Measurements from ENCODE around the gene EEF1G.
"Not testable (repeated sequence)": the region's sequence is repeated elsewhere in the genome, so short reads cannot be mapped to it uniquely, and the experiment has no call there.

EEF1G gene

GRCh38 chr11:62553080-62553838 lies 20.4 kb downstream of the EEF1G start:
- DNase-seq: peak; percentile 44 to 51

GRCh38 chr11:62552485-62553079 lies 21.1 kb downstream of the EEF1G start:
- no peak for DNase-seq

GRCh38 chr11:62550478-62550877 lies 23.2 kb downstream of the EEF1G start:
- not testable (repeated sequence) for DNase-seq

GRCh38 chr11:62548545-62549335 lies 25.0 kb downstream of the EEF1G start:
- no peak for DNase-seq

- no peak for DNase-seq
Measured at GRCh38 chr11:62547691-62548281, 25.9 kb downstream of the EEF1G start.

- no peak for DNase-seq
Measured at GRCh38 chr11:62546929-62547625, 26.6 kb downstream of the EEF1G start.

- DNase-seq: peak; percentile 56 to 66
Measured at GRCh38 chr11:62546244-62546928, 27.3 kb downstream of the EEF1G start, which contains the start of gene AHNAK. TSS of gene AHNAK (minus strand) at chr11:62546806. CDS start at chr11:62536098, 10,708 bp downstream.

GRCh38 chr11:62545437-62546243 lies 28.1 kb downstream of the EEF1G start:
- peak; percentile 73 to 81 for DNase-seq

GRCh38 chr11:62544581-62545436 lies 28.9 kb downstream of the EEF1G start:
- no peak for DNase-seq

- no peak for DNase-seq
Measured at GRCh38 chr11:62543680-62544444, 29.8 kb downstream of the EEF1G start.

- peak; percentile 68 to 70 for DNase-seq
Measured at GRCh38 chr11:62542750-62543567, 30.7 kb downstream of the EEF1G start.

GRCh38 chr11:62542111-62542745 lies 31.5 kb downstream of the EEF1G start:
- no peak for DNase-seq

GRCh38 chr11:62540804-62541701 lies 32.6 kb downstream of the EEF1G start:
- DNase-seq: no peak

- peak; percentile 45 to 59 for DNase-seq
Measured at GRCh38 chr11:62539238-62539925, 34.3 kb downstream of the EEF1G start.

- no peak for DNase-seq
Measured at GRCh38 chr11:62538470-62539237, 35.0 kb downstream of the EEF1G start.
